SK-N-SH (cell line): ENCODE data around the gene SLC25A29.

ENCODE experiments used
- CTCF ChIP-seq: fragments of 200-600 bp; sonication (generic); IDR thresholded peaks from 2 replicates; pipeline ENCODE4 v1.6.1; 2017; ENCODE audit warnings: antibody characterized with exemption, mild to moderate bottlenecking, moderate library complexity
- FOSL2 ChIP-seq: IDR thresholded peaks from 2 replicates; pipeline ENCODE4 v1.4.0; 2012; ENCODE audit warnings: low read depth, mild to moderate bottlenecking, moderate library complexity, borderline replicate concordance
- FOXJ3 ChIP-seq: sonication (generic); formaldehyde crosslinking; IDR thresholded peaks from 2 replicates; pipeline ENCODE4 v1.5.1; 2020; ENCODE audit warnings: mild to moderate bottlenecking, missing genetic modification reagents
- NRF1 ChIP-seq: IDR thresholded peaks from 2 replicates; pipeline ENCODE4 v1.6.1; 2012; ENCODE audit warnings: low read depth, mild to moderate bottlenecking, low read length
- RAD21 ChIP-seq: IDR thresholded peaks from 2 replicates; pipeline ENCODE4 v1.6.1; 2012; ENCODE audit warnings: mild to moderate bottlenecking, low read length
- RXRA ChIP-seq: IDR thresholded peaks from 2 replicates; pipeline ENCODE4 v1.4.0; 2012; ENCODE audit warnings: low read depth, mild to moderate bottlenecking, borderline replicate concordance
- SIN3A ChIP-seq: IDR thresholded peaks from 2 replicates; pipeline ENCODE4 v1.6.1; 2012; ENCODE audit warnings: low read depth, mild to moderate bottlenecking, low read length, moderate library complexity, borderline replicate concordance
- SMC3 ChIP-seq: IDR thresholded peaks from 2 replicates; pipeline ENCODE4 v1.6.1; 2012; ENCODE audit warnings: low read depth, low read length, improper control_type of control experiment

GRCh38 chr14:100290607-100291304 lies 15.5 kb downstream of the SLC25A29 start:
- TF ChIP-seq CTCF (no peak), SIN3A (no peak), RAD21 (no peak), SMC3 (no peak), RXRA (no peak), FOXJ3 (CRISPR knock-in tag) (no peak), FOSL2 (no peak), NRF1 (no peak)
